Stimulated activated CD4-positive, alpha-beta T cell treated with anti-CD3 and anti-CD28 coated beads, Interleukin-4, amount 100 ng/mL, for 4 hours (primary cell): ENCODE measurements around the gene SYT1.
"Not testable (repeated sequence)": the region's sequence is repeated elsewhere in the genome, so short reads cannot be mapped to it uniquely, and the experiment has no call there.

Experiments
- DNase-seq, 2 experiments: peaks; one replicate each; pipeline ENCODE4 v3.0.0-alpha.2; 2020

The SYT1 gene

GRCh38 chr12:78864403-78864869, at the start of gene SYT1:
SYT1 (plus strand) TSS chr12:78864774.
- no peak for DNase-seq

GRCh38 chr12:78818487-78818886, 46.1 kb upstream of the SYT1 start:
- DNase-seq: no peak

DNA sequence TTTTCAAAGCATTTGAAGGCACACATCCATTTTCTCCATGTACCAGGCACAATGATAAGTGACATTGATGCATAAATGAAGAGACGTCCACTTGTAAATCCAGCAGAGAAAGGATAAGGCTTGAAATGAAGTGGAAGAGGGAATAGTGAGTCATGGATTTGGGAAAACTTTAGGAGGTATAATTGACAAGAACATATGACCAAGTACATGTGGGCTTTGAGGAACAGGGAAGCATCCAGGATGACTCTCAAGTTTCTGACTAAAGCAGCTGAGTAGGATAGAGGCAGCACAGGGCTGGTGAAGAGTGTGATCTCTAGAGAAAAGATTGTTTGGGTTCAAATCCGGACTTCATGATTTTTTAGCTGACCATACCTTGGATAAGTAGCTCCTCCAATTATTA, 43.6 kb upstream of the SYT1 start:
- no peak for DNase-seq

- DNase-seq: no peak
Observed at GRCh38 chr12:78824918-78825317, 39.7 kb upstream of the SYT1 start.

DNA sequence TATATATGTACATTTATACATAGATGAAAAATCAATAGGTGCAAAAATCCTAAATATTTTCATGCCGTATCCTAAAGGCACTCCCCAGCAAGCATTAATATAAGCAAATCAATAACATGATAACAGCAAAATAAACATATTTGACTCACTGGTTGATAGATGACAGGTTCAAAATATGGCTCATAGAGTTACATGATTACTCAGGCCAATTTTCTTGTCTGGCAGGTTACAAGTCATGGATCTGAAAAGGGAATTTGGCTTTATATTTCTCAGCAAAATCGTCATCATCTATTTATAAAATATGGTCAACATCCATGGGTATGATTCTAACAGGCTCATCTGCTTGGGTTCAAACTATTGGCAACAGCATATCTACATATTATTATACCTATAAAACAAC, 34.9 kb upstream of the SYT1 start:
- DNase-seq: no peak

GRCh38 chr12:78835493-78835892, 29.1 kb upstream of the SYT1 start:
- no peak for DNase-seq

DNA sequence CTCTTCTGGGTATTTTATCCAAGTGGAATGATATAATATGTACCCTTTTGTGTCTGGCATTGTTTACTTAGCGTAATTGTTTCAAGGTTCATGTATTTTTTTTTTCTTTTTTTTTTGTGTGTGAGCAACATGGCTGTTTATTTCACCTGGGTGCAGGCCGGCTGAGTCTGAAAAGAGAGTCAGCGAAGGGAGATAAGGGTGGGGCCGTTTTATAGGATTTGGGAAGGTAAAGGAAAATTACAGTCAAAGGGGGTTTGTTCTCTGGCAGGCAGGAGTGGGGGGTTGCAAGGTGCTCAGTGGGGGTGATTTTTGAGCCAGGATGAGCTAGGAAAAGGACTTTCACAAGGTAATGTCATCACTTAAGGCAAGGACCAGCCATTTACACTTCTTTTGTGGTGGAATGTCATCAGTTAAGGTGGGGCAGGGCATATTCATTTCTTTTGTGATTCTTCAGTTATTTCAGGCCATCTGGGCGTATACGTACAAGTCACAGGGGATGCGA, 24.0 kb upstream of the SYT1 start:
- not testable (repeated sequence) for DNase-seq

GRCh38 chr12:78853231-78853630, 11.3 kb upstream of the SYT1 start:
- no peak for DNase-seq

- DNase-seq: no peak
Observed at GRCh38 chr12:78863482-78864402, 832 bp upstream of the SYT1 start.

DNA sequence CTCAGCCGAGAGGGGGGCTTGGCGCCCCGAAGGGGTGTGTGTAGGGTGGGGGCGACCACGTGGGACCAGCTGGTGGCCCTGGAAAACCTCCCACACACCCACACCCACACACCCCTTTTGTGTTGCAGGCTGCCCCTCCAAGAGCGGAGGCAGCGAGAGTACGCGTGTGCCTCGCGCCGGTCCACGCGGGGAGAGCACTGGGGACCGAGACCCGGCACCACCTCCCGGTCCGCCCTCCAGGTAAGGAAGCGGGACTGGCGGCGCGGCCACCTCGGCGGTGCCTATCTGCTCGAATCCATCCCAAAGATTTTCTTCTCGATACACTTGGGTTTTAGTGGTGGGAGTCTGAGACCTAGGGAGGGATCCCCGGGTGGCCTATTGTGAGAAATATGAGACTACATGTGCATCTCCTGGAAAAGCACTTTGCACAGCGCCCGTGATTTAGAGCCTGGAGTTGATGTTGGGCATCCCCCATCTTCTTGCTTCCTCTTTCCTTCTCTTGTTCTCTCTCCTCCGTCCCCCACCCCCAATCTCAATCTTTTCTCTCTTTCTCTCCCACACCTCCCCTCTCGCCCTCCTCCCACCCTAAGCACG, 393 bp downstream of the SYT1 start:
- no peak for DNase-seq

DNA sequence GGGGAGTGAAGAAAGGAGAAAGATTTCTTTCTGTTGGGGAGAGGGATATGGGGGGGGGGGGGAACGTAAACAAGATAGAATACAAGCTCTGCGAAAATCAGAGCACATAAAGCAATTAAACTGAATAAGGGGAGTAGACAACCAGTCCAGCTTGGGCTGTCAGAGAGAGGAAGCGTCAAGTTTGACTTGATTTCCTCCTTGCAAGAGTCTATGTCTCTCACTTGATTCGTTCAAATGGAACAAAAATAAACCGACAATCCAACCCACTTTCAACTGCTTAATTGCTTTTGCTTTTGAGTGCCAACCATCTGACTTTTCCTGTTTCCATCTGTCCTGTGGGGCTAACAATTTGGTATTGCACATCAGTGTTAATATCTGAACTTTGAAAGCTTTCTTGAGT, 942 bp downstream of the SYT1 start:
- DNase-seq: no peak

- DNase-seq: no peak
Observed at GRCh38 chr12:78866518-78866917, 1.9 kb downstream of the SYT1 start.

- DNase-seq: no peak
Observed at GRCh38 chr12:78870539-78870938, 6.0 kb downstream of the SYT1 start.

DNA sequence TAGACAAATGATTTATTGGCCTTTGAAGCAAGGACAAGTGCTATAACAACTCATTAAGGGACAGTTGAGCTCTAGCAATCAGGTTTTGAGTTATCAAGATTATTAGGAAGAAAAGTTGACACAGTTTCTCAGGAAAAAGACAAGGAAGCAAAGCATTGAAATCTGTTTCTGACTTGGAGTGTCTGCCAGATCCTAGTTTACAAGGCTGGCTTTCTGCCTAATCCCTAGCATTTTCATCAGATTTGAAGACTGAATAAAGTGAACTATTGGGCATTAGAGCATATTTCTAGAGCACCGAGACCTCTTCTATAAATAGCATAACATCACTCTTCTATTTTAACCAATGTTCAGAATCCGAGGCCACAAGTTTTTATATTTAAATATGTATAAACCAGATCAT, 7.0 kb downstream of the SYT1 start:
- no peak for DNase-seq

GRCh38 chr12:78878459-78878858, 13.9 kb downstream of the SYT1 start:
- no peak for DNase-seq

- no peak for DNase-seq
Observed at GRCh38 chr12:78878866-78879265, 14.3 kb downstream of the SYT1 start.

- no peak for DNase-seq
Observed at GRCh38 chr12:78880078-78880477, 15.5 kb downstream of the SYT1 start.

DNA sequence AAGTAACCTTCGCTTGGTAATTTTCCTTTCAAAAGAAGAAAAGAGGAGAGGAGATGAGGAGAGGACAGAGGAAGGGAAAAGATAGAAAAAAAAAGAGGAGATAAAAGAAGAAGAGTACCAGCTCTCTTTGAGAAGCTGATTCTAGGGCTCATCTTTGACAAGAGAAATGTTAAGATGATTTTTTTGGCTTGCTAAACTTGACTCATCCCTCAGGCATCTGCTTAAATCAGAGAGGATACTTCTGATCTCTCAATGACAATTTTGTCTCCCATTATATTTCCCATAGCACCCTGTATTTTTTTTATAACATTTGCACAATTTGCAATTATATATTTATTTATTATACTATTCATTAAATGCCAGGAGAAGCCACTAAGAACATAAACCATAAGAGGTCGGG, 17.1 kb downstream of the SYT1 start:
- no peak for DNase-seq

GRCh38 chr12:78885466-78885865, 20.9 kb downstream of the SYT1 start:
- no peak for DNase-seq

DNA sequence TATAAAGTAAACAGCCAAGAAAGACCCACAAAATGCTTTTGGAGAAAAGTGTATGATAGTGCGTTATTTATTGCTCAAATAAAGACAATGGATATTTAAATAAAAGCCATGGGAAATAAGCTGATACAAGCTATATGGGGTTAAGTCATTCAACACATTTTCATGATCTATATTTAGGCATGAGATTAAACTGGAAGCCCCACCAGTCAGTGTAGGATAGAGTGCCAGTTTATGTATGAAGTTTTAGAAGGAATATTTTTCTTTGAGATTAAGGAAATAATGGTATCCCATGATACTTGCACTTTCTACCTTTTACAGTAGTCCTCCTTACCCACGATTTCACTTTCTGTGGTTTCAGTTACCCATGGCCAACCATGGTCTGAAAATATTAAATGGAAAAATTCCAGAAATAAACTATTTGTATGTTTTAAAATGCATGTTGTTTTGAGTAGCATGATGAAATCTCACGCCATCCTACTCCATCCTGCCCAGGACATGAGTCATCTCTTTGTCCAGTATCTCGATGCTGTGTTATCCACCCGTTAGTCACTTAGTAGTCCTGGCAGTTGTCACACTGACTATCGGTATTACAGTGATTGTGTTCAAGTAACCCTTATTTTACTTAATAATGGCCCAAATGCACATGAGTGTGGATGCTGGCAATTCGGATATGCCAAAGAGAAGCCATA, 22.3 kb downstream of the SYT1 start:
- DNase-seq: no peak

GRCh38 chr12:78887444-78887843, 22.9 kb downstream of the SYT1 start:
- no peak for DNase-seq

GRCh38 chr12:78888568-78888967, 24.0 kb downstream of the SYT1 start:
- DNase-seq: no peak

DNA sequence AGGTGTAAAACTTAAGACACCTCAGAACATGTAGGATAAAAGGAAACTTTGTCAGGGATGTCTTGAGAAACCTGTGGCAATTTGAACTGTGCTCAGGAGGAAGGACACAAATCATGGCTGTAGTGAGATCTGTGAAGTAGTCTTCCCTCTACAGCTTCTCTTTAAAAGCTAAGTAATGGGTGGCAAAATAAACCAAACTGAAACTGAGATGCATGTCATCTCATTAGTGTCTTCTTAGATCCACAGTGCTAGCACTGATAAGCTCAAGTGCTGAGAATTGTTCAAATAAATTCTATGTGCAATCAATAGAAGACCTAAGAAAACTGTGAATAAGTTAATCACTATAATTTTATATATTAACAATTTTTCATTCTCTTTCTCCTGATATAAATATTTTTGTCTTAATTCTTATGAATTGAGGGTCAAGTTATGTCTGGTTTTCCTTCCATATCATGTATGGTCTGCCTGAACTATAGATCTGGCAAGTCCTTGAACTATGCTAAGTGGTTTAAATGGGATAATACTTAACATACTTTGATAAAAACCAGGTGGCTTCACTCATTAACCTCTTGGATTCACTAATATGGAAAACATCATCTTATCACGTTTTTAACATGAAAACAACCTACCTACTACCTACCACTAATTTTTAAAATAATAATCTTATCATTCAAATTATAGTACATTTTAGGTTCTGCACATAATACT, 27.2 kb downstream of the SYT1 start:
- no peak for DNase-seq
